Lung (tissue), 13 donors: ENCODE data around the gene WDR33. TPM values are rescaled to one million over a fixed set of nuclear protein-coding genes. Genes with fewer than 3 reads are reported as not detected.

Experiments
- ATAC-seq: fragments of 200-7000 bp; cut with Tn5 transposase; one replicate; pipeline ENCODE4 v1.9.1; 2020; ENCODE audit warnings: moderate number of reproducible peaks; ENCODE audit not compliant: insufficient read depth, low FRiP score
- DNase-seq, 3 donors: peaks; one replicate each; pipeline ENCODE4 v3.0.0-alpha.2; 2013 to 2017
- H3K27ac ChIP-seq, 2 donors: one replicate each; pipeline ENCODE4 v1.5.1; 2013; ENCODE audit warnings: mild to moderate bottlenecking in 2 of 2, moderate library complexity in 2 of 2, control low read depth in 1 of 2, inconsistent platforms in 1 of 2, low read depth in 1 of 2, low read length in 1 of 2
- H3K27me3 ChIP-seq, 3 donors: one replicate each; pipeline ENCODE4 v1.5.1; 2013; ENCODE audit warnings: low read length in 2 of 3; ENCODE audit not compliant: control insufficient read depth in 3 of 3, insufficient read depth in 3 of 3
- H3K36me3 ChIP-seq, 4 donors: one replicate each; pipeline ENCODE4 v1.5.1; 2013; ENCODE audit warnings: low read length in 4 of 4, mild to moderate bottlenecking in 1 of 4, moderate library complexity in 1 of 4; ENCODE audit not compliant: control insufficient read depth in 4 of 4, insufficient read depth in 4 of 4
- H3K4me1 ChIP-seq, 5 donors: one replicate each; pipeline ENCODE4 v1.5.1; 2013; ENCODE audit warnings: low read length in 5 of 5, mild to moderate bottlenecking in 2 of 5, moderate library complexity in 1 of 5; ENCODE audit not compliant: control insufficient read depth in 5 of 5, insufficient read depth in 5 of 5
- H3K4me3 ChIP-seq: one replicate; pipeline ENCODE4 v1.5.1; 2013; ENCODE audit warnings: mild to moderate bottlenecking, control low read depth, moderate library complexity
- H3K9ac ChIP-seq, 2 donors: one replicate each; pipeline ENCODE4 v1.5.1; 2013; ENCODE audit warnings: low read length in 2 of 2, control low read depth in 1 of 2; ENCODE audit not compliant: insufficient read depth in 1 of 2
- H3K9me3 ChIP-seq, 4 donors: one replicate each; pipeline ENCODE4 v1.5.1; 2013; ENCODE audit warnings: low read length in 3 of 4, mild to moderate bottlenecking in 1 of 4, moderate library complexity in 1 of 4; ENCODE audit not compliant: control insufficient read depth in 4 of 4, insufficient read depth in 3 of 4
- CTCF ChIP-seq: IDR thresholded peaks from 2 replicates; pipeline ENCODE4 v1.5.1; 2012; ENCODE audit warnings: mild to moderate bottlenecking; ENCODE audit errors: control extremely low read depth, extremely low read depth
- WGBS, 2 donors: extraction: QIAGEN DNeasy Blood & Tissue Kit; methylation state at CpG; one replicate each; pipeline ENCODE4 v1.1.7; 2013; 5-methylcytosine and 5-hydroxymethylcytosine counted together
- polyA plus RNA-seq, 2 donors: library from polyadenylated mRNA; stranded (reverse); fragments of 200-250 nt; gene quantifications; one replicate each; pipeline ENCODE4 v1.2.1, GENCODE V29; 2013
- small RNA-seq: library from RNA; depleted of rRNA; stranded (forward); fragments of <200 nt; gene quantifications from one replicate; pipeline ENCODE3, GENCODE V24; 2014; ENCODE audit warnings: low replicate concordance
- total RNA-seq, 2 donors: library from RNA; depleted of rRNA in 1 of 2; stranded (reverse); fragments of >200 nt in 1 of 2; gene quantifications; one replicate each; pipeline ENCODE4 v1.2.1, GENCODE V29; 2014 to 2021
- donor health status: control.
- donor health status: control.
- donor health status: Bipolar disorder and iron deficiency.
- donor health status: healthy.
- donor health status: DM: yes; HTN: yes; CAD: no.

The WDR33 gene
- total and polyA plus RNA-seq, 4 donors, result 11.6 to 93.0 (median 29.2) TPM

GRCh38 chr2:127651381-127651809 lies 159.6 kb downstream of the WDR33 start:
- 93 to 95% methylated on average over 29 of the region's 29 CpGs for WGBS, 2 donors
- Histone ChIP-seq H3K36me3 (peaks cover 0 to 24% (median 0%) of the 10 kb centered on the region in 4 donors), H3K9me3 (no peaks in the 10 kb centered on the region), H3K27ac (peak overlapping the region; percentile 27 to 75), H3K4me3 (no peak overlapping the region), H3K9ac (no peak overlapping the region), H3K4me1 (peaks cover 0 to 46% (median 10%) of the 10 kb centered on the region in 5 donors), H3K27me3 (no peaks in the 10 kb centered on the region)
- DNase-seq (no peak), ATAC-seq (no peak)
- no peak for TF ChIP-seq CTCF

Small RNA genes within 50 kb of the gene (small RNA-seq; reads per million reads assigned to genes)
- gene RF00017 (not detected), gene RF00019 (not detected), gene RNU6-395P (not detected), gene RNY4P7 (0.23 reads per million, percentile 19 among the genes with 10 or more reads in this experiment)

Other genes starting within 250 kb of the WDR33 start
- gene GPR17, start 165.0 kb downstream of the WDR33 start, total RNA-seq, result under 1 TPM in 1 of 2 donors, not detected in 1; 0.40 TPM
- gene GPR17, start 165.0 kb downstream of the WDR33 start, polyA plus RNA-seq, result 1 to 10 TPM in 1 of 2 donors, under 1 TPM in 1; 0.30 to 1.4 TPM
- 100 to 1,000 TPM in 1 of 2 donors, 10 to 100 TPM in 1; 22.2 to 111 TPM for gene LIMS2, start 135.6 kb downstream of the WDR33 start, total RNA-seq
- 100 to 1,000 TPM in 1 of 2 donors, 10 to 100 TPM in 1; 49.6 to 138 TPM for gene LIMS2, start 135.6 kb downstream of the WDR33 start, polyA plus RNA-seq
- 10 to 100 TPM in 1 of 2 donors, 1 to 10 TPM in 1; 7.1 to 11.0 TPM for gene SFT2D3, start 109.7 kb downstream of the WDR33 start, total RNA-seq
- 1 to 10 TPM; 5.0 to 9.9 TPM for gene SFT2D3, start 109.7 kb downstream of the WDR33 start, polyA plus RNA-seq
- gene POLR2D, start 47.0 kb upstream of the WDR33 start, total RNA-seq, result 10 to 100 TPM; 21.6 to 22.6 TPM
- gene POLR2D, start 47.0 kb upstream of the WDR33 start, polyA plus RNA-seq, result 10 to 100 TPM; 12.2 to 12.3 TPM
- gene AMMECR1L, start 74.8 kb upstream of the WDR33 start, total RNA-seq, result 10 to 100 TPM; 13.5 to 15.2 TPM
- gene AMMECR1L, start 74.8 kb upstream of the WDR33 start, polyA plus RNA-seq, result 1 to 10 TPM; 7.0 to 9.9 TPM
- gene SAP130, start 216.9 kb upstream of the WDR33 start, total RNA-seq, result 10 to 100 TPM in 1 of 2 donors, 1 to 10 TPM in 1; 6.9 to 22.5 TPM
- 1 to 10 TPM; 5.2 to 7.1 TPM for gene SAP130, start 216.9 kb upstream of the WDR33 start, polyA plus RNA-seq